Subcutaneous adipose tissue (tissue), 4 donors: Measurements from ENCODE around the gene OLIG2. TPM values are rescaled to one million over a fixed set of nuclear protein-coding genes. Genes with fewer than 3 reads are reported as not detected.

ENCODE experiments used
- CTCF ChIP-seq: fragments of 450-650 bp; IDR thresholded peaks from one replicate; pipeline ENCODE4 v1.5.1; 2016; ENCODE audit warnings: low read depth, mild to moderate bottlenecking, control low read depth, antibody characterized with exemption, moderate library complexity
- total RNA-seq, 4 donors: library from RNA; depleted of rRNA; stranded (reverse); fragments of >200 nt; gene quantifications; one replicate each; pipeline ENCODE4 v1.1.0, GENCODE V29; 2016

The OLIG2 gene
- total RNA-seq, 4 donors from 2014 or later: not detected

GRCh38 chr21:33028773-33029384, 3.1 kb downstream of the OLIG2 start:
- no peak for TF ChIP-seq CTCF

- no peak for TF ChIP-seq CTCF
These were observed 3.7 kb downstream of the OLIG2 start for GRCh38 chr21:33029385-33029921.

- TF ChIP-seq CTCF: no peak
These were observed 4.3 kb downstream of the OLIG2 start for GRCh38 chr21:33029975-33030461.

- TF ChIP-seq CTCF: no peak
These were observed 4.9 kb downstream of the OLIG2 start for GRCh38 chr21:33030633-33031032.

GRCh38 chr21:33031152-33031911, 5.6 kb downstream of the OLIG2 start:
- TF ChIP-seq CTCF: no peak

- no peak for TF ChIP-seq CTCF
These were observed 6.8 kb downstream of the OLIG2 start for GRCh38 chr21:33032434-33033047.
